H1 (cell line): ENCODE measurements around the gene ASF1B. TPM values are rescaled to one million over a fixed set of nuclear protein-coding genes. Genes with fewer than 3 reads are reported as not detected.

Source experiments
- CTCF ChIA-PET: fragments of 300-600 bp; sonication (Branson Sonifier 250); formaldehyde crosslinking; loops from one replicate; lab custom pipeline; 2021; ENCODE audit not compliant: partially characterized antibody; lab: Charles Lee
- POLR2A ChIA-PET: fragments of 300-600 bp; sonication (Branson Sonifier 250); formaldehyde crosslinking; loops from one replicate; lab custom pipeline; 2021; ENCODE audit warnings: inconsistent platforms; ENCODE audit not compliant: partially characterized antibody; lab: Charles Lee
- DNase-seq, 2 experiments: peaks; one replicate each; pipeline versions ENCODE4 v3.0.0 to v3.0.0-alpha.2; 2010 to 2022; ENCODE audit warnings: low spot score in 2 of 2, low read depth in 1 of 2, mixed read lengths in 1 of 2
- FAIRE-seq: peaks from 2 replicates; lab custom pipeline; 2011; peaks lifted over from hg19 to GRCh38; lab: Jason Lieb, UNC
- H2AFZ ChIP-seq: 2 replicates; pipeline ENCODE4 v1.8.1; 2012; ENCODE audit warnings: low read length, inconsistent platforms
- H2AK5ac ChIP-seq: 2 replicates; pipeline ENCODE4 v1.6.1; 2013; ENCODE audit warnings: low read depth, low read length
- H2BK120ac ChIP-seq: replicated peaks from 2 replicates; pipeline ENCODE3; 2013; ENCODE audit warnings: low read depth, low read length, inconsistent platforms
- H2BK12ac ChIP-seq: 2 replicates; pipeline ENCODE4 v1.6.1; 2013; ENCODE audit warnings: low read depth, low read length
- H2BK15ac ChIP-seq: 2 replicates; pipeline ENCODE4 v1.6.1; 2013; ENCODE audit warnings: low read length
- H2BK20ac ChIP-seq: 2 replicates; pipeline ENCODE4 v1.6.1; 2013; ENCODE audit warnings: low read length
- H2BK5ac ChIP-seq: 2 replicates; pipeline ENCODE4 v1.6.1; 2013; ENCODE audit warnings: low read depth, low read length
- H3K14ac ChIP-seq: 2 replicates; pipeline ENCODE4 v1.6.1; 2013; ENCODE audit warnings: inconsistent platforms; ENCODE audit not compliant: insufficient read length
- H3K18ac ChIP-seq: 2 replicates; pipeline ENCODE4 v1.6.1; 2013; ENCODE audit warnings: low read length; ENCODE audit errors: extremely low read depth
- H3K23ac ChIP-seq: 2 replicates; pipeline ENCODE4 v1.6.1; 2013; ENCODE audit warnings: inconsistent platforms; ENCODE audit not compliant: insufficient read length
- H3K23me2 ChIP-seq: 2 replicates; pipeline ENCODE4 v1.6.1; 2013; ENCODE audit warnings: low read depth, low read length
- H3K27ac ChIP-seq: 2 replicates; pipeline ENCODE4 v1.6.1; 2011; ENCODE audit warnings: low read depth, low read length, inconsistent platforms
- H3K27me3 ChIP-seq, 4 experiments: replicated peaks in 1 of 4; 1 replicate in 1 of 4; 2 replicates in 3 of 4; pipeline versions ENCODE4 v1.6.1 to v1.8.1; 2011 to 2013; ENCODE audit warnings: low read length in 3 of 4, mild to moderate bottlenecking in 3 of 4, inconsistent platforms in 2 of 4, mixed read lengths in 2 of 4, moderate library complexity in 1 of 4; ENCODE audit not compliant: control insufficient read depth in 3 of 4, insufficient read depth in 3 of 4; ENCODE audit errors: extremely low read depth in 1 of 4
- H3K36me3 ChIP-seq, 4 experiments: 2 replicates each; pipeline versions ENCODE4 v1.6.1 to v1.8.1; 2011 to 2013; ENCODE audit warnings: mild to moderate bottlenecking in 4 of 4, low read length in 3 of 4, moderate library complexity in 2 of 4, control low read depth in 1 of 4, inconsistent platforms in 1 of 4; ENCODE audit not compliant: insufficient read depth in 4 of 4, control insufficient read depth in 2 of 4
- H3K4ac ChIP-seq: replicated peaks from 2 replicates; pipeline ENCODE3; 2013; ENCODE audit warnings: low read length, low read depth, mixed read lengths, inconsistent platforms; ENCODE audit not compliant: insufficient read length
- H3K4me1 ChIP-seq, 4 experiments: replicated peaks in 1 of 4; 1 replicate in 1 of 4; 2 replicates in 3 of 4; pipeline versions ENCODE4 v1.6.1 to v1.8.1; 2011 to 2013; ENCODE audit warnings: low read length in 3 of 4, inconsistent platforms in 2 of 4, mixed read lengths in 1 of 4; ENCODE audit not compliant: insufficient read depth in 4 of 4, control insufficient read depth in 3 of 4
- H3K4me2 ChIP-seq, 2 experiments: 2 replicates each; pipeline versions ENCODE4 v1.6.1 to v1.8.1; 2011 to 2013; ENCODE audit warnings: low read depth in 2 of 2, low read length in 2 of 2, control low read depth in 1 of 2, inconsistent platforms in 1 of 2, mild to moderate bottlenecking in 1 of 2; ENCODE audit not compliant: insufficient read depth in 1 of 2
- H3K4me3 ChIP-seq, 4 experiments: fragments of 200-600, 300-600 bp in 1 of 4; sonication (generic), shearing (Covaris generic), sonication (Bioruptor Twin) in 1 of 4; 2 replicates each; pipeline versions ENCODE4 v1.5.1 to v1.8.1; 2011 to 2016; ENCODE audit warnings: low read length in 4 of 4, low read depth in 3 of 4, control low read depth in 2 of 4, inconsistent platforms in 2 of 4, mild to moderate bottlenecking in 2 of 4, mixed read lengths in 1 of 4, moderate library complexity in 1 of 4; ENCODE audit not compliant: insufficient read depth in 2 of 4; ENCODE audit errors: extremely low read depth in 1 of 4
- H3K56ac ChIP-seq: replicated peaks from 2 replicates; pipeline ENCODE3; 2013; ENCODE audit warnings: low read depth, mild to moderate bottlenecking, mixed read lengths, low read length, inconsistent platforms; ENCODE audit not compliant: insufficient read length
- H3K79me1 ChIP-seq: 2 replicates; pipeline ENCODE4 v1.6.1; 2013; ENCODE audit warnings: low read depth, low read length, control low read depth
- H3K79me2 ChIP-seq, 2 experiments: 2 replicates each; pipeline versions ENCODE4 v1.6.1 to v1.8.1; 2012 to 2013; ENCODE audit warnings: low read length in 2 of 2, mild to moderate bottlenecking in 2 of 2, inconsistent platforms in 1 of 2; ENCODE audit not compliant: insufficient read depth in 2 of 2, control insufficient read depth in 1 of 2
- H3K9ac ChIP-seq, 4 experiments: replicated peaks in 1 of 4; 1 replicate in 1 of 4; 2 replicates in 3 of 4; pipeline versions ENCODE4 v1.6.1 to v1.8.1; 2011 to 2013; ENCODE audit warnings: low read depth in 3 of 4, low read length in 3 of 4, control low read depth in 2 of 4, mild to moderate bottlenecking in 2 of 4, moderate library complexity in 2 of 4, inconsistent platforms in 1 of 4; ENCODE audit errors: extremely low read depth in 1 of 4
- H3K9me3 ChIP-seq, 2 experiments: 2 replicates each; pipeline versions ENCODE4 v1.6.1 to v1.8.1; 2012 to 2013; ENCODE audit warnings: mild to moderate bottlenecking in 2 of 2, moderate library complexity in 2 of 2, control low read depth in 1 of 2, inconsistent platforms in 1 of 2, low read depth in 1 of 2, low read length in 1 of 2, mixed read lengths in 1 of 2; ENCODE audit not compliant: insufficient read depth in 2 of 2
- H4K20me1 ChIP-seq, 2 experiments: replicated peaks in 1 of 2; 2 replicates each; pipeline versions ENCODE3 to v1.8.1; 2011 to 2013; ENCODE audit warnings: inconsistent platforms in 2 of 2, low read length in 2 of 2, mild to moderate bottlenecking in 1 of 2; ENCODE audit not compliant: insufficient read depth in 2 of 2, control insufficient read depth in 1 of 2
- H4K5ac ChIP-seq: 2 replicates; pipeline ENCODE4 v1.6.1; 2013; ENCODE audit warnings: low read length, low read depth, mixed read lengths, inconsistent platforms; ENCODE audit not compliant: insufficient read length
- H4K8ac ChIP-seq: 2 replicates; pipeline ENCODE4 v1.8.0; 2013; ENCODE audit warnings: mild to moderate bottlenecking, moderate library complexity, low read length, inconsistent platforms; ENCODE audit not compliant: insufficient read depth; ENCODE audit errors: extremely low read depth
- H4K91ac ChIP-seq: replicated peaks from 2 replicates; pipeline ENCODE3; 2013; ENCODE audit warnings: low read length, mixed read lengths, inconsistent platforms; ENCODE audit not compliant: insufficient read length
- BCL11A ChIP-seq, 2 experiments: IDR thresholded peaks; one replicate each; pipeline ENCODE4 v1.6.1; 2011; ENCODE audit warnings: low read depth in 2 of 2, low read length in 2 of 2, mild to moderate bottlenecking in 2 of 2
- CHD1 ChIP-seq: IDR thresholded peaks from 2 replicates; pipeline ENCODE4 v1.6.1; 2012; ENCODE audit warnings: low read depth, low read length, improper control_type of control experiment
- EP300 ChIP-seq, 2 experiments: IDR thresholded peaks; 1 replicate in 1 of 2; 2 replicates in 1 of 2; pipeline ENCODE4 v1.6.1; 2011 to 2012; ENCODE audit warnings: low read depth in 2 of 2, low read length in 2 of 2, mild to moderate bottlenecking in 2 of 2, borderline replicate concordance in 1 of 2, inconsistent platforms in 1 of 2, moderate library complexity in 1 of 2
- GTF2F1 ChIP-seq: IDR thresholded peaks from 2 replicates; pipeline ENCODE4 v1.6.1; 2012; ENCODE audit warnings: low read depth, low read length, improper control_type of control experiment, borderline replicate concordance
- KDM4A ChIP-seq: IDR thresholded peaks from one replicate; pipeline ENCODE4 v1.7.1; 2012; ENCODE audit warnings: low read depth, mild to moderate bottlenecking, moderate library complexity, low read length, inconsistent platforms; ENCODE audit not compliant: severe bottlenecking
- MAFK ChIP-seq: IDR thresholded peaks from 2 replicates; pipeline ENCODE4 v1.6.1; 2012; ENCODE audit warnings: low read depth, mild to moderate bottlenecking, improper control_type of control experiment, low read length
- RAD21 ChIP-seq, 2 experiments: IDR thresholded peaks in 1 of 2; conservative IDR thresholded peaks in 1 of 2; 2 replicates each; pipeline ENCODE4 v1.6.1; 2011; ENCODE audit warnings: low read depth in 2 of 2, low read length in 2 of 2, improper control_type of control experiment in 1 of 2, inconsistent platforms in 1 of 2, mild to moderate bottlenecking in 1 of 2, moderate library complexity in 1 of 2
- RBBP5 ChIP-seq: IDR thresholded peaks from 2 replicates; pipeline ENCODE4 v1.7.1; 2012; ENCODE audit warnings: low read depth, mild to moderate bottlenecking, inconsistent platforms, low read length, moderate library complexity, borderline replicate concordance
- RFX5 ChIP-seq: IDR thresholded peaks from 2 replicates; pipeline ENCODE4 v1.6.1; 2011; ENCODE audit warnings: low read depth, low read length, improper control_type of control experiment, borderline replicate concordance
- RXRA ChIP-seq: IDR thresholded peaks from 2 replicates; pipeline ENCODE4 v1.6.1; 2011; ENCODE audit warnings: low read depth, mild to moderate bottlenecking, low read length, moderate library complexity; ENCODE audit not compliant: insufficient read depth
- TBP ChIP-seq: IDR thresholded peaks from 2 replicates; pipeline ENCODE4 v1.6.1; 2011; ENCODE audit warnings: low read depth, low read length, improper control_type of control experiment
- ZNF274 ChIP-seq: IDR thresholded peaks from 2 replicates; pipeline ENCODE4 v1.7.0; 2012; ENCODE audit warnings: low read length, borderline replicate concordance; ENCODE audit errors: extremely low read depth
- WGBS, 2 experiments: shearing (Covaris generic) in 1 of 2; methylation state at CpG; one replicate each; pipeline versions ENCODE4 v1.1.6 to v1.1.7; 2013 to 2015; ENCODE audit warnings: low lambda C conversion rate in 2 of 2, mixed read lengths in 2 of 2, inconsistent platforms in 1 of 2, low coverage in 1 of 2, missing lambda C conversion rate in 1 of 2; ENCODE audit not compliant: insufficient replicate concordance in 2 of 2, insufficient coverage in 1 of 2, insufficient read length in 1 of 2; ENCODE audit errors: extremely low coverage in 1 of 2, missing lambda C conversion rate in 1 of 2; 5-methylcytosine and 5-hydroxymethylcytosine counted together
- polyA plus RNA-seq, 7 experiments: library from polyadenylated mRNA; depleted of rRNA in 3 of 7; stranded (reverse) in 5 of 7; unstranded in 2 of 7; fragments of >200 nt in 5 of 7; fragments of 200-250 nt in 2 of 7; gene quantifications; 1 replicate in 5 of 7; 2 replicates in 1 of 7; 4 replicates in 1 of 7; pipeline versions ENCODE4 v1.2.1 to v1.2.3, GENCODE V29; 2011 to 2013; ENCODE audit warnings: missing spikeins in 2 of 7, mixed read lengths in 2 of 7
- total RNA-seq: library from RNA; stranded (reverse); fragmentation: NEBNext Ultra II Directional; extraction: Animal tissue kit (Norgen Biotek cat#: 25700); gene quantifications from 2 replicates; pipeline ENCODE4 v1.2.1, GENCODE V29; 2021

ASF1B gene
- total and polyA plus RNA-seq, 2 of the 8 experiments (the other 6 are each of a cell fraction or from before 2014, with no cell fraction given) = 32.6 to 59.2 TPM

GRCh38 chr19:14114439-14114838 lies 21.9 kb downstream of the ASF1B start:
- no peaks in the 10 kb centered on the region for H3K9me3 ChIP-seq
- H2BK12ac ChIP-seq = no peak overlapping the region
- no peak overlapping the region for H2BK5ac ChIP-seq
- H3K23ac ChIP-seq = no peak overlapping the region
- no peak overlapping the region for H2BK20ac ChIP-seq
- no peak overlapping the region for H2BK120ac ChIP-seq
- H2AFZ ChIP-seq = no peak overlapping the region
- H3K56ac ChIP-seq = no peak overlapping the region
- no peak overlapping the region for H3K4me3 ChIP-seq
- 86% methylated on average over 7 of the region's 7 CpGs; no CpG with 5 or more reads in 1 of the 2 experiments for WGBS, 2 experiments
- no peaks in the 10 kb centered on the region; a peak in 2 of 7 replicates for H3K27me3 ChIP-seq
- H4K5ac ChIP-seq = no peak overlapping the region
- POLR2A ChIA-PET = interaction anchor here (0.6 to 4.2 kb wide), 8 partner anchors 14 to 152 kb away, joined by 3 to 24 read pairs (median 4); partner anchors contain the start of genes ASF1B and MISP3
- peaks cover 7 to 12% of the 10 kb centered on the region in 2 experiments for H4K20me1 ChIP-seq
- DNase-seq (no peak), FAIRE-seq (no peak)
- no peak overlapping the region for H4K91ac ChIP-seq
- H2AK5ac ChIP-seq = no peak overlapping the region
- H3K4me1 ChIP-seq = peaks cover 11 to 35% (median 21%) of the 10 kb centered on the region in 4 experiments
- H3K79me2 ChIP-seq = 0 out of 4 replicates have a peak, but pooled peaks cover 0 to 3% of the 10 kb centered on the region in 2 experiments
- no peak overlapping the region for H3K18ac ChIP-seq
- no peak overlapping the region for H3K4me2 ChIP-seq
- peaks cover 8% of the 10 kb centered on the region for H3K23me2 ChIP-seq
- H2BK15ac ChIP-seq = no peak overlapping the region
- no peak overlapping the region for H3K4ac ChIP-seq
- CTCF ChIA-PET = interaction anchor here (0.6 to 11.3 kb wide), 28 partner anchors 9 to 365 kb away, joined by 3 to 105 read pairs (median 5); partner anchors contain the start of genes ASF1B, C19orf67 and MISP3
- peaks cover 4% of the 10 kb centered on the region for H3K79me1 ChIP-seq
- no peak overlapping the region for H3K9ac ChIP-seq
- no peak overlapping the region for H3K27ac ChIP-seq
- H3K14ac ChIP-seq = no peak overlapping the region
- H3K36me3 ChIP-seq = no peaks in the 10 kb centered on the region
- H4K8ac ChIP-seq = no peak overlapping the region
- TF ChIP-seq ZNF274 = no peak
- TF ChIP-seq MAFK = no peak
- no peak for TF ChIP-seq RBBP5
- no peak for TF ChIP-seq GTF2F1
- TF ChIP-seq RXRA = no peak
- TF ChIP-seq RFX5 = no peak
- TF ChIP-seq TBP = no peak
- no peak for TF ChIP-seq CHD1
- no peak for TF ChIP-seq BCL11A (IDR thresholded peaks at IDR 0.05; ENCODE audit: low read depth in 2 of 2, low read length in 2 of 2)
- TF ChIP-seq RAD21 (IDR thresholded peaks at IDR 0.05 in 1 of 2, conservative IDR thresholded peaks at IDR 0.05 in 1 of 2; ENCODE audit: low read depth in 2 of 2, low read length in 2 of 2) = no peak
- TF ChIP-seq KDM4A = no peak
- no peak for TF ChIP-seq EP300 (IDR thresholded peaks at IDR 0.05; ENCODE audit: borderline replicate concordance in 1 of 2, low read depth in 2 of 2, low read length in 2 of 2)
